Smooth muscle cell (in vitro differentiated cells): Measurements from ENCODE around the gene PHF12. TPM values are rescaled to one million over a fixed set of nuclear protein-coding genes. Genes with fewer than 3 reads are reported as not detected.

ENCODE experiments used
- DNase-seq: peaks from one replicate; lab custom pipeline; 2025; ENCODE audit not compliant: unreplicated experiment; lab: John Stamatoyannopoulos, UW
- H2AFZ ChIP-seq: fragments of 200-600 bp; sonication (generic); 2 replicates; pipeline ENCODE4 v1.6.0; 2016; ENCODE audit warnings: antibody characterized with exemption, low read depth, mild to moderate bottlenecking
- H3F3A ChIP-seq: fragments of 200-600 bp; sonication (generic); 2 replicates; pipeline ENCODE4 v1.6.0; 2017; ENCODE audit warnings: antibody characterized with exemption, low read depth
- H3K27ac ChIP-seq: fragments of 200-600 bp; sonication (generic); 2 replicates; pipeline ENCODE4 v1.5.1; 2016; ENCODE audit warnings: low read depth, mild to moderate bottlenecking
- H3K27me3 ChIP-seq: fragments of 200-600 bp; sonication (generic); 2 replicates; pipeline ENCODE4 v1.6.1; 2016; ENCODE audit warnings: low read depth, mild to moderate bottlenecking
- H3K36me3 ChIP-seq: fragments of 200-600 bp; sonication (generic); 2 replicates; pipeline ENCODE4 v1.5.1; 2016; ENCODE audit warnings: low read depth
- H3K4me1 ChIP-seq: fragments of 200-600 bp; sonication (generic); 2 replicates; pipeline ENCODE4 v1.5.1; 2016; ENCODE audit warnings: low read depth
- H3K4me2 ChIP-seq: fragments of 200-600 bp; sonication (generic); 2 replicates; pipeline ENCODE4 v1.6.0; 2016; ENCODE audit warnings: mild to moderate bottlenecking
- H3K4me3 ChIP-seq: fragments of 200-600 bp; sonication (generic); 2 replicates; pipeline ENCODE4 v1.5.1; 2016; ENCODE audit warnings: mild to moderate bottlenecking
- H3K79me2 ChIP-seq: fragments of 200-600 bp; sonication (generic); 2 replicates; pipeline ENCODE4 v1.6.0; 2016; ENCODE audit warnings: low read depth, mild to moderate bottlenecking
- H3K9ac ChIP-seq: fragments of 200-600 bp; sonication (generic); 2 replicates; pipeline ENCODE4 v1.6.0; 2016; ENCODE audit warnings: low read depth
- H3K9me3 ChIP-seq: fragments of 200-600 bp; sonication (generic); replicated peaks from 2 replicates; pipeline ENCODE4 v1.5.1; 2016; ENCODE audit warnings: low read depth
- H4K20me1 ChIP-seq: fragments of 200-600 bp; sonication (generic); 2 replicates; pipeline ENCODE4 v1.6.0; 2016; ENCODE audit warnings: low read depth
- CTCF ChIP-seq: fragments of 200-600 bp; sonication (generic); IDR thresholded peaks from 2 replicates; pipeline ENCODE4 v1.5.1; 2017; ENCODE audit warnings: borderline replicate concordance, mild to moderate bottlenecking, antibody characterized with exemption; ENCODE audit not compliant: insufficient read depth, poor library complexity, severe bottlenecking
- WGBS: methylation state at CpG from one replicate; pipeline ENCODE4 v1.1.7; 2016; ENCODE audit warnings: low lambda C conversion rate; 5-methylcytosine and 5-hydroxymethylcytosine counted together
- polyA plus RNA-seq: library from polyadenylated mRNA; unstranded; fragments of >200 nt; fragmentation: Nextera tagmentation; extraction: Ambion mirVana; gene quantifications from 2 replicates; pipeline ENCODE4 v1.2.1, GENCODE V29; 2016
- total RNA-seq: library from RNA; depleted of rRNA; stranded (reverse); fragments of >200 nt; gene quantifications from 2 replicates; pipeline ENCODE4 v1.2.3, GENCODE V29; 2014

PHF12 gene
- total and polyA plus RNA-seq, 2 experiments from 2014 or later, result 14.0 to 18.9 TPM

- Histone ChIP-seq H3K4me2 (no peak overlapping the region), H3K4me1 (no peaks in the 10 kb centered on the region), H3K27ac (no peak overlapping the region), H3K27me3 (no peaks in the 10 kb centered on the region), H3K9me3 (no peaks in the 10 kb centered on the region), H3K79me2 (no peaks in the 10 kb centered on the region), H3K36me3 (no peaks in the 10 kb centered on the region), H4K20me1 (no peaks in the 10 kb centered on the region), H3F3A (no peaks in the 10 kb centered on the region), H3K9ac (no peak overlapping the region), H3K4me3 (no peak overlapping the region), H2AFZ (no peak overlapping the region)
- no peak for TF ChIP-seq CTCF
- DNase-seq, result no peak
- 94% methylated on average over 27 of the region's 27 CpGs for WGBS
These were observed 67.2 kb downstream of the PHF12 start for GRCh38 chr17:28883967-28884702.

DNA sequence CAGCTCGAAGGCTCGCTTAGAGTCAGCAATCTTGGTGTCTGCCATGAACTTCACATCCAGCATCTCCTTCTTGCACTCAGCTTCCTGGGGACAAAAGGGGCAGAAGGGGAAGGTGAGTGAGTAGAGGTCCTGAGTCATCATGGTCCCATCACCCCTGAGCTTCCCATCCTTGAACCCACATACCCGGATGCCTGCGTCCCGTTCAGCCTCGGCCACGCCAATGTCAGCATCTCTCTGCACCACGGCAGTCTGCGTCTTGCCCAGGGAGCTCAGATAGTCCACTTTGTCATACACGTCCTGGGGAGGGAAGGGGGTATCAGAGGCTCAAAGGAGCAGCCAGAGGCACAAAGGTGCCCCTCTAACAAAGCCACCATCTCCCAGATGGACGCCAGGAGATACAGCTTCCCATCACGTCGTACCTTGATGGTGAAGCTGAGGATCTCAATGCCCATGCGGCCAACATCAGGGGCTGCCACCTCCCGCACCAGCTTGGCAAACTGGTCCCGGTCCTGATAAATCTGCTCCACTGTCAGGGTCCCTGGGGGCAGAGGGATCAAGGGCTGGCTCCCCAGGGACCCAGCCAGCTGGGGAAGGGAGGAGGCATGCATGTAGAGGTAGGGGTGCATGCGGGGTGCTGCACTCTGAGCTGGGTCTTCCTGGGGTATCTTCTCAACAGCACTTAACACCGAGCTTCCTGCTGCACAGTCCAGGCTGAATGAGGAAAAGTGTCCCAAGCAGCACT, 69.0 kb downstream of the PHF12 start:
- 96% methylated on average over 18 of the region's 18 CpGs for WGBS
- no peaks in the 10 kb centered on the region for H3K79me2 ChIP-seq
- H2AFZ ChIP-seq, result no peak overlapping the region
- no peaks in the 10 kb centered on the region for H3K9me3 ChIP-seq
- H3F3A ChIP-seq, result no peaks in the 10 kb centered on the region
- DNase-seq, result no peak
- H4K20me1 ChIP-seq, result no peaks in the 10 kb centered on the region
- H3K36me3 ChIP-seq, result no peaks in the 10 kb centered on the region
- no peak overlapping the region for H3K4me3 ChIP-seq
- H3K4me1 ChIP-seq, result no peaks in the 10 kb centered on the region
- no peaks in the 10 kb centered on the region for H3K27me3 ChIP-seq
- no peak for TF ChIP-seq CTCF
- H3K4me2 ChIP-seq, result no peak overlapping the region
- no peak overlapping the region for H3K27ac ChIP-seq
- no peak overlapping the region for H3K9ac ChIP-seq

DNA sequence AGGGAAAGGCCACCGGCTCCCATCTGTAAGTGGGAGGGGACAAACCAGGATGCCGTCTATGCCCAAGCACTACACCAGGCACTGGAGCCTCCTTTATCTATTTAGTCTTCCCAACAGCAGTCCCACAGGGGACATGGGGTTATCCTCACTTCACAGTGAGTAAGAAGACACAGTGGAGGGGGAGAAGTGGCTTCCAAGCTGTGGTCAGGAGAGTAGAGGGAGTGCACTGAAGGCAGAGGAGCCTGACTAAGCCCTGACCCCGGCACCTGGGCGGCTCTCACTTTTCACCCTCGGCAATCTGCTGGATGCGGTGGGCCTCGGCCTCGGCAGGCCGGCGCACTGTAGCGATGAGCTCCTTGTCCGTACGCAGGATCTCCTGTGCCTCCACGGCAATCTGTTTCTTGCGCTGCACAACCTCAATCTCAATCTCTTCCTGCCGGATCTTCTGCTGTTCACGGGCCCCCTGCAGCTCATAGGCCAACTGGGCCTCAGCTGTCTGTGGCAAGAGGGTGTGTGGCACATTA, 69.7 kb downstream of the PHF12 start:
- H3K4me1 ChIP-seq, result no peaks in the 10 kb centered on the region
- H3K36me3 ChIP-seq, result no peaks in the 10 kb centered on the region
- H3K79me2 ChIP-seq, result no peaks in the 10 kb centered on the region
- H3K27ac ChIP-seq, result no peak overlapping the region
- H3K27me3 ChIP-seq, result no peaks in the 10 kb centered on the region
- H3K9ac ChIP-seq, result no peak overlapping the region
- no peaks in the 10 kb centered on the region for H4K20me1 ChIP-seq
- H3K9me3 ChIP-seq, result no peaks in the 10 kb centered on the region
- no peak for TF ChIP-seq CTCF
- H2AFZ ChIP-seq, result no peak overlapping the region
- H3K4me2 ChIP-seq, result no peak overlapping the region
- H3F3A ChIP-seq, result no peaks in the 10 kb centered on the region
- H3K4me3 ChIP-seq, result no peak overlapping the region
- DNase-seq, result no peak
- 95% methylated on average over 17 of the region's 17 CpGs for WGBS
